ENCODE measurements around the gene NRG2. TPM values are rescaled to one million over a fixed set of nuclear protein-coding genes. Genes with fewer than 3 reads are reported as not detected.

Gene NRG2
- total RNA-seq (10 to 100 TPM in 1 of 4 donors, 1 to 10 TPM in 3; 1.7 to 19.6 (median 3.0) TPM), polyA plus RNA-seq (1 to 10 TPM in 2 of 3 donors, under 1 TPM in 1; 0.42 to 6.5 (median 4.6) TPM)
- long read RNA-seq, donor 1, partial matches to known transcripts: 2 of 3 reads
- long read RNA-seq, donor 1, other reads (novel, unspliced or antisense): 1 of 3 reads
- long read RNA-seq, donor 2, partial matches to known transcripts: 5 of 32 reads
- long read RNA-seq, donor 2, other reads (novel, unspliced or antisense): 22 of 32 reads

- peak within 1 kb of the TSS; percentile 89 for H3K27ac ChIP-seq
- no peaks in the 10 kb centered on the region for H3K36me3 ChIP-seq (ENCODE audit: insufficient read depth in 1 of 2, low read depth in 1 of 2)
- H3K27me3 ChIP-seq (ENCODE audit: insufficient read depth in 3 of 3, low read length in 2 of 3): peaks cover 0 to 3% (median 0%) of the 10 kb centered on the region in 3 donors
- TF ChIP-seq CTCF (IDR thresholded peaks at IDR 0.05): peak; percentile 61
- peaks cover 21% of the 10 kb centered on the region for H3K4me1 ChIP-seq
- no peaks in the 10 kb centered on the region for H3K9me3 ChIP-seq
- intact Hi-C loops (cut with DNase I): loop anchor here in 1 of 2 donors (5.0 kb wide), 1 partner anchor 56 kb away; no protein-coding TSS in a partner anchor
- 0 to 1% (median 0%) methylated on average over 55 to 82 of the region's 82 CpGs for WGBS, 3 donors
- peak within 1 kb of the TSS; percentile 80 for H3K4me3 ChIP-seq
- peak; percentile 82 to 92 for DNase-seq
- peak; percentile 78 to 84 (median 78) for ATAC-seq
Measured at GRCh38 chr5:140042643-140043507, at the start of gene NRG2. Gene NRG2 (minus strand): TSS chr5:140043299.

- ATAC-seq (no peak), DNase-seq (no peak)
- H3K4me1 ChIP-seq: no peaks in the 10 kb centered on the region
- H3K27ac ChIP-seq: no peak overlapping the region
- no peak for TF ChIP-seq CTCF (IDR thresholded peaks at IDR 0.05)
- H3K27me3 ChIP-seq (ENCODE audit: insufficient read depth in 3 of 3, low read length in 2 of 3): no peaks in the 10 kb centered on the region
- 90 to 94% (median 94%) methylated on average over 1 of the region's 1 CpG for WGBS, 3 donors
- intact Hi-C loops (cut with DNase I): no loop called here
- H3K9me3 ChIP-seq: peaks cover 15% of the 10 kb centered on the region
- H3K4me3 ChIP-seq: no peak overlapping the region
- H3K36me3 ChIP-seq (ENCODE audit: insufficient read depth in 1 of 2, low read depth in 1 of 2): no peaks in the 10 kb centered on the region
Measured at GRCh38 chr5:140090251-140090650, 47.2 kb upstream of the NRG2 start.

GRCh38 chr5:140084541-140084940 lies 41.4 kb upstream of the NRG2 start:
- H3K4me3 ChIP-seq: no peak overlapping the region
- H3K36me3 ChIP-seq (ENCODE audit: insufficient read depth in 1 of 2, low read depth in 1 of 2): no peaks in the 10 kb centered on the region
- ATAC-seq (peak in 1 of 4 donors; percentile 54), DNase-seq (no peak)
- no peak for TF ChIP-seq CTCF (IDR thresholded peaks at IDR 0.05)
- WGBS, 3 donors: 23 to 35% (median 30%) methylated on average over 4 of the region's 4 CpGs
- peaks cover 3% of the 10 kb centered on the region for H3K4me1 ChIP-seq
- intact Hi-C loops (cut with DNase I): no loop called here
- no peaks in the 10 kb centered on the region for H3K27me3 ChIP-seq (ENCODE audit: insufficient read depth in 3 of 3, low read length in 2 of 3)
- no peak overlapping the region for H3K27ac ChIP-seq
- H3K9me3 ChIP-seq: peaks cover 3% of the 10 kb centered on the region

- no peaks in the 10 kb centered on the region for H3K9me3 ChIP-seq
- ATAC-seq (no peak), DNase-seq (no peak)
- TF ChIP-seq CTCF (IDR thresholded peaks at IDR 0.05): no peak
- H3K27ac ChIP-seq: no peak overlapping the region
- no peaks in the 10 kb centered on the region for H3K27me3 ChIP-seq (ENCODE audit: insufficient read depth in 3 of 3, low read length in 2 of 3)
- WGBS, 3 donors: 96% methylated on average over 1 of the region's 1 CpG
- intact Hi-C loops (cut with DNase I): no loop called here
- peaks cover 3% of the 10 kb centered on the region for H3K4me1 ChIP-seq
- no peaks in the 10 kb centered on the region for H3K36me3 ChIP-seq (ENCODE audit: insufficient read depth in 1 of 2, low read depth in 1 of 2)
- no peak overlapping the region for H3K4me3 ChIP-seq
Measured at GRCh38 chr5:140083650-140084049, 40.6 kb upstream of the NRG2 start.

Measured in psoas muscle (tissue), 8 donors.